Measurements from ENCODE around the gene PFKP. TPM values are rescaled to one million over a fixed set of nuclear protein-coding genes. Genes with fewer than 3 reads are reported as not detected.

The PFKP gene
- total RNA-seq, 2 experiments from 2014 or later = 32.2 to 38.9 TPM

GRCh38 chr10:3152566-3152935 lies 85.2 kb downstream of the PFKP start:
- H3K4me3 ChIP-seq (ENCODE audit: low read length) = no peak overlapping the region
- H3K36me3 Mint-ChIP-seq (ENCODE audit: low read depth) = peaks cover 99% of the 10 kb centered on the region
- no peak overlapping the region for H3K27ac Mint-ChIP-seq
- H3K27ac ChIP-seq (ENCODE audit: low read depth in 1 of 2, low read length in 2 of 2) = no peak overlapping the region
- H3K4me3 Mint-ChIP-seq = no peak overlapping the region
- H3K4me1 Mint-ChIP-seq (ENCODE audit: low read depth) = no peaks in the 10 kb centered on the region
- no peaks in the 10 kb centered on the region for H3K9me3 ChIP-seq (ENCODE audit: control insufficient read depth in 1 of 2, insufficient read depth in 1 of 2, low read length in 2 of 2)
- no peaks in the 10 kb centered on the region for H3K27me3 ChIP-seq (ENCODE audit: control insufficient read depth in 1 of 2, insufficient read depth in 2 of 2, low read length in 2 of 2)
- H3K27me3 Mint-ChIP-seq = no peaks in the 10 kb centered on the region
- no peaks in the 10 kb centered on the region for H3K9me3 Mint-ChIP-seq
- POLR2A ChIA-PET = interaction anchor here (1.5 kb wide), 1 partner anchor 20 kb away, joined by 6 read pairs; the partner anchor contains the start of gene PITRM1
- no peak for DNase-seq
- TF ChIP-seq, protein P1, sequence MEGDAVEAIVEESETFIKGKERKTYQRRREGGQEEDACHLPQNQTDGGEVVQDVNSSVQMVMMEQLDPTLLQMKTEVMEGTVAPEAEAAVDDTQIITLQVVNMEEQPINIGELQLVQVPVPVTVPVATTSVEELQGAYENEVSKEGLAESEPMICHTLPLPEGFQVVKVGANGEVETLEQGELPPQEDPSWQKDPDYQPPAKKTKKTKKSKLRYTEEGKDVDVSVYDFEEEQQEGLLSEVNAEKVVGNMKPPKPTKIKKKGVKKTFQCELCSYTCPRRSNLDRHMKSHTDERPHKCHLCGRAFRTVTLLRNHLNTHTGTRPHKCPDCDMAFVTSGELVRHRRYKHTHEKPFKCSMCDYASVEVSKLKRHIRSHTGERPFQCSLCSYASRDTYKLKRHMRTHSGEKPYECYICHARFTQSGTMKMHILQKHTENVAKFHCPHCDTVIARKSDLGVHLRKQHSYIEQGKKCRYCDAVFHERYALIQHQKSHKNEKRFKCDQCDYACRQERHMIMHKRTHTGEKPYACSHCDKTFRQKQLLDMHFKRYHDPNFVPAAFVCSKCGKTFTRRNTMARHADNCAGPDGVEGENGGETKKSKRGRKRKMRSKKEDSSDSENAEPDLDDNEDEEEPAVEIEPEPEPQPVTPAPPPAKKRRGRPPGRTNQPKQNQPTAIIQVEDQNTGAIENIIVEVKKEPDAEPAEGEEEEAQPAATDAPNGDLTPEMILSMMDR (IDR thresholded peaks at IDR 0.05) = no peak
- CTCF ChIA-PET = no interaction called here
- no peak for ATAC-seq (ENCODE audit: poor library complexity)
- H3K4me1 ChIP-seq (ENCODE audit: insufficient read depth, low read length) = no peaks in the 10 kb centered on the region
- intact Hi-C loops (cut with DNase I, micrococcal nuclease) = no loop called here
- H3K36me3 ChIP-seq (ENCODE audit: insufficient read depth, low read length) = peaks cover 78% of the 10 kb centered on the region

- intact Hi-C loops (cut with DNase I, micrococcal nuclease) = no loop called here
- no peak for ATAC-seq (ENCODE audit: poor library complexity)
- Mint-ChIP-seq H3K4me1 (ENCODE audit: low read depth) (no peaks in the 10 kb centered on the region), H3K27ac (no peak overlapping the region), H3K4me3 (no peak overlapping the region), H3K36me3 (ENCODE audit: low read depth) (peaks cover 97% of the 10 kb centered on the region), H3K9me3 (no peaks in the 10 kb centered on the region), H3K27me3 (no peaks in the 10 kb centered on the region)
- no peaks in the 10 kb centered on the region for H3K9me3 ChIP-seq (ENCODE audit: control insufficient read depth in 1 of 2, insufficient read depth in 1 of 2, low read length in 2 of 2)
- H3K36me3 ChIP-seq (ENCODE audit: insufficient read depth, low read length) = peaks cover 82% of the 10 kb centered on the region
- ChIA-PET CTCF (no interaction called here), POLR2A (no interaction called here)
- no peaks in the 10 kb centered on the region for H3K4me1 ChIP-seq (ENCODE audit: insufficient read depth, low read length)
- H3K27me3 ChIP-seq (ENCODE audit: control insufficient read depth in 1 of 2, insufficient read depth in 2 of 2, low read length in 2 of 2) = no peaks in the 10 kb centered on the region
- TF ChIP-seq, protein P1 (IDR thresholded peaks at IDR 0.05) = no peak
- H3K4me3 ChIP-seq (ENCODE audit: low read length) = no peak overlapping the region
- DNase-seq = no peak
- H3K27ac ChIP-seq (ENCODE audit: low read depth in 1 of 2, low read length in 2 of 2) = no peak overlapping the region
Observed at GRCh38 chr10:3154666-3155065, 87.3 kb downstream of the PFKP start.

GRCh38 chr10:3159152-3159551 lies 91.8 kb downstream of the PFKP start:
- H3K27me3 ChIP-seq (ENCODE audit: control insufficient read depth in 1 of 2, insufficient read depth in 2 of 2, low read length in 2 of 2) = no peaks in the 10 kb centered on the region
- no peak overlapping the region for H3K4me3 ChIP-seq (ENCODE audit: low read length)
- DNase-seq (no peak), ATAC-seq (ENCODE audit: poor library complexity) (no peak)
- ChIA-PET CTCF (no interaction called here), POLR2A (no interaction called here)
- TF ChIP-seq, protein P1 (IDR thresholded peaks at IDR 0.05) = no peak
- Mint-ChIP-seq H3K27ac (no peak overlapping the region), H3K4me1 (ENCODE audit: low read depth) (no peaks in the 10 kb centered on the region), H3K4me3 (no peak overlapping the region), H3K27me3 (no peaks in the 10 kb centered on the region), H3K36me3 (ENCODE audit: low read depth) (peaks cover 96% of the 10 kb centered on the region), H3K9me3 (no peaks in the 10 kb centered on the region)
- H3K27ac ChIP-seq (ENCODE audit: low read depth in 1 of 2, low read length in 2 of 2) = no peak overlapping the region
- intact Hi-C loops (cut with DNase I, micrococcal nuclease) = no loop called here
- H3K4me1 ChIP-seq (ENCODE audit: insufficient read depth, low read length) = no peaks in the 10 kb centered on the region
- no peaks in the 10 kb centered on the region for H3K9me3 ChIP-seq (ENCODE audit: control insufficient read depth in 1 of 2, insufficient read depth in 1 of 2, low read length in 2 of 2)
- H3K36me3 ChIP-seq (ENCODE audit: insufficient read depth, low read length) = peaks cover 88% of the 10 kb centered on the region

Data from CD4-positive, alpha-beta T cell (primary cell).